Measurements from ENCODE around the gene NETO1.

Gene NETO1

GRCh38 chr18:72849671-72850070 is 18.1 kb downstream of the NETO1 start:
- Histone ChIP-seq H3K27ac (ENCODE audit: extremely low read depth, low read depth, low read length) (no peak overlapping the region), H3K4me1 (ENCODE audit: control insufficient read depth, insufficient read depth, low read length) (no peaks in the 10 kb centered on the region), H3K36me3 (ENCODE audit: control insufficient read depth in 2 of 2, insufficient read depth in 1 of 2, low read length in 2 of 2) (no peaks in the 10 kb centered on the region), H3K4me3 (ENCODE audit: low read depth, low read length) (no peak overlapping the region), H3K9me3 (ENCODE audit: control insufficient read depth, insufficient read depth, low read depth, low read length) (no peaks in the 10 kb centered on the region)
- TF ChIP-seq ZNF626 (tag by site-specific recombination; IDR thresholded peaks at IDR 0.05) (no peak), FEZF1 (tag by site-specific recombination; IDR thresholded peaks at IDR 0.05) (no peak), ZNF768 (tag by site-specific recombination; IDR thresholded peaks at IDR 0.05) (no peak), ZNF19 (tag by site-specific recombination; IDR thresholded peaks at IDR 0.05; ENCODE audit: low read depth) (no peak)
- CTCF ChIA-PET, result interaction anchor here (0.8 kb wide), 1 partner anchor 1130 kb away, joined by 4 read pairs; no protein-coding TSS in a partner anchor
- POLR2A ChIA-PET, result no interaction called here

- ChIA-PET POLR2A (no interaction called here), CTCF (interaction anchor here (0.8 kb wide), 1 partner anchor 1131 kb away, joined by 4 read pairs; no protein-coding TSS in a partner anchor)
- no peaks in the 10 kb centered on the region for H3K9me3 ChIP-seq (ENCODE audit: control insufficient read depth, insufficient read depth, low read depth, low read length)
- TF ChIP-seq PRDM4 (tag by site-specific recombination; IDR thresholded peaks at IDR 0.05), result no peak
- no peak overlapping the region for H3K4me3 ChIP-seq (ENCODE audit: low read depth, low read length)
- H3K4me1 ChIP-seq (ENCODE audit: control insufficient read depth, insufficient read depth, low read length), result no peaks in the 10 kb centered on the region
- no peak overlapping the region for H3K27ac ChIP-seq (ENCODE audit: extremely low read depth, low read depth, low read length)
- H3K36me3 ChIP-seq (ENCODE audit: control insufficient read depth in 2 of 2, insufficient read depth in 1 of 2, low read length in 2 of 2), result no peaks in the 10 kb centered on the region
Observed at GRCh38 chr18:72848503-72849237, 19.1 kb downstream of the NETO1 start.

- Histone ChIP-seq H3K36me3 (ENCODE audit: control insufficient read depth in 2 of 2, insufficient read depth in 1 of 2, low read length in 2 of 2) (no peaks in the 10 kb centered on the region), H3K4me3 (ENCODE audit: low read depth, low read length) (no peak overlapping the region), H3K9me3 (ENCODE audit: control insufficient read depth, insufficient read depth, low read depth, low read length) (no peaks in the 10 kb centered on the region), H3K27ac (ENCODE audit: extremely low read depth, low read depth, low read length) (no peak overlapping the region), H3K4me1 (ENCODE audit: control insufficient read depth, insufficient read depth, low read length) (no peaks in the 10 kb centered on the region)
- ChIA-PET POLR2A (no interaction called here), CTCF (no interaction called here)
- no peak for TF ChIP-seq ZNF341 (tag by site-specific recombination; IDR thresholded peaks at IDR 0.05; ENCODE audit: low read depth)
- no peak for TF ChIP-seq ZNF747 (tag by site-specific recombination; IDR thresholded peaks at IDR 0.05)
- TF ChIP-seq TSHZ1 (tag by site-specific recombination; IDR thresholded peaks at IDR 0.05; ENCODE audit: borderline replicate concordance), result no peak
- TF ChIP-seq ZNF626 (tag by site-specific recombination; IDR thresholded peaks at IDR 0.05), result no peak
- no peak for TF ChIP-seq ZNF175 (tag by site-specific recombination; IDR thresholded peaks at IDR 0.05)
- no peak for TF ChIP-seq YY2 (tag by site-specific recombination; IDR thresholded peaks at IDR 0.05)
- no peak for TF ChIP-seq SALL2 (tag by site-specific recombination; IDR thresholded peaks at IDR 0.05; ENCODE audit: borderline replicate concordance)
- no peak for TF ChIP-seq SETDB1 (IDR thresholded peaks at IDR 0.05; ENCODE audit: insufficient read length, low read length)
- no peak for TF ChIP-seq ZNF837 (tag by site-specific recombination; IDR thresholded peaks at IDR 0.05)
- no peak for TF ChIP-seq ZNF398 (tag by site-specific recombination; IDR thresholded peaks at IDR 0.05)
- TF ChIP-seq ZBTB1 (tag by site-specific recombination; IDR thresholded peaks at IDR 0.05), result no peak
- TF ChIP-seq HIC1 (tag by site-specific recombination; IDR thresholded peaks at IDR 0.05), result no peak
- TF ChIP-seq ZNF585B (tag by site-specific recombination; IDR thresholded peaks at IDR 0.05), result no peak
- no peak for TF ChIP-seq GLI2 (tag by site-specific recombination; IDR thresholded peaks at IDR 0.05; ENCODE audit: borderline replicate concordance, low read depth)
- TF ChIP-seq BCL11A (tag by site-specific recombination; IDR thresholded peaks at IDR 0.05; ENCODE audit: low read depth), result no peak
- TF ChIP-seq ZNF658 (tag by site-specific recombination; IDR thresholded peaks at IDR 0.05), result no peak
- TF ChIP-seq HOXC10 (CRISPR knock-in tag; IDR thresholded peaks at IDR 0.05), result no peak
Observed at GRCh38 chr18:72847771-72848170, 20.0 kb downstream of the NETO1 start.

All from HEK293 (cell line).